ENCODE data around the gene MFSD6L.
"Not testable (repeated sequence)": the region's sequence is repeated elsewhere in the genome, so short reads cannot be mapped to it uniquely, and the experiment has no call there.

MFSD6L gene

GRCh38 chr17:8825802-8826201 is 26.6 kb upstream of the MFSD6L start:
- DNase-seq (ENCODE audit: low spot score), result no peak

GRCh38 chr17:8823279-8823678 is 24.1 kb upstream of the MFSD6L start:
- DNase-seq (ENCODE audit: low spot score), result no peak

- DNase-seq (ENCODE audit: low spot score), result no peak
Observed at GRCh38 chr17:8822401-8823035, 23.4 kb upstream of the MFSD6L start.

- DNase-seq (ENCODE audit: low spot score), result no peak
Observed at GRCh38 chr17:8821446-8822105, 22.4 kb upstream of the MFSD6L start.

GRCh38 chr17:8820311-8821010 is 21.3 kb upstream of the MFSD6L start:
- DNase-seq (ENCODE audit: low spot score), result no peak

GRCh38 chr17:8818654-8819330 is 19.6 kb upstream of the MFSD6L start:
- no peak for DNase-seq (ENCODE audit: low spot score)

- no peak for DNase-seq (ENCODE audit: low spot score)
Observed at GRCh38 chr17:8818047-8818446, 18.9 kb upstream of the MFSD6L start.

- DNase-seq (ENCODE audit: low spot score), result peak; percentile 37
Observed at GRCh38 chr17:8806926-8807550, 7.9 kb upstream of the MFSD6L start.

GRCh38 chr17:8806253-8806925 is 7.2 kb upstream of the MFSD6L start:
- DNase-seq (ENCODE audit: low spot score), result no peak

GRCh38 chr17:8805396-8805795 is 6.2 kb upstream of the MFSD6L start:
- DNase-seq (ENCODE audit: low spot score), result not testable (repeated sequence)

- no peak for DNase-seq (ENCODE audit: low spot score)
Observed at GRCh38 chr17:8803531-8804420, 4.6 kb upstream of the MFSD6L start.

- DNase-seq (ENCODE audit: low spot score), result no peak
Observed at GRCh38 chr17:8801135-8801840, 2.1 kb upstream of the MFSD6L start.

- DNase-seq (ENCODE audit: low spot score), result no peak
Observed at GRCh38 chr17:8800656-8801055, 1.5 kb upstream of the MFSD6L start.

- DNase-seq (ENCODE audit: low spot score), result no peak
Observed at GRCh38 chr17:8799570-8800212, 526 bp upstream of the MFSD6L start.

- DNase-seq (ENCODE audit: low spot score), result no peak
Observed at GRCh38 chr17:8798176-8798845, 854 bp downstream of the MFSD6L start.

- no peak for DNase-seq (ENCODE audit: low spot score)
Observed at GRCh38 chr17:8797621-8798175, 1.5 kb downstream of the MFSD6L start.

GRCh38 chr17:8794636-8795035 is 4.5 kb downstream of the MFSD6L start:
- no peak for DNase-seq (ENCODE audit: low spot score)

GRCh38 chr17:8793649-8794048 is 5.5 kb downstream of the MFSD6L start:
- DNase-seq (ENCODE audit: low spot score), result no peak

- DNase-seq (ENCODE audit: low spot score), result no peak
Observed at GRCh38 chr17:8792646-8793045, 6.5 kb downstream of the MFSD6L start.

Data from activated CD4-positive, alpha-beta T cell treated with anti-CD3 and anti-CD28 coated beads, Interleukin-2, Interleukin-4, amounts not matched to agents 100 ng/mL and 50 ng/mL, durations not matched to agents 16 hours and 8 hours (primary cell).